Myocyte (in vitro differentiated cells): ENCODE results near the gene YIPF5. TPM values are rescaled to one million over a fixed set of nuclear protein-coding genes. Genes with fewer than 3 reads are reported as not detected.

Source experiments
- DNase-seq: peaks from one replicate; pipeline ENCODE4 v3.0.0-alpha.2; 2012; ENCODE audit warnings: low read depth
- total RNA-seq: library from RNA; depleted of rRNA; stranded (reverse); fragments of >200 nt; gene quantifications from 2 replicates; pipeline ENCODE4 v1.2.3, GENCODE V29; 2014

The YIPF5 gene
- total RNA-seq, 1 donor from 2014 or later: 78.7 TPM

DNA sequence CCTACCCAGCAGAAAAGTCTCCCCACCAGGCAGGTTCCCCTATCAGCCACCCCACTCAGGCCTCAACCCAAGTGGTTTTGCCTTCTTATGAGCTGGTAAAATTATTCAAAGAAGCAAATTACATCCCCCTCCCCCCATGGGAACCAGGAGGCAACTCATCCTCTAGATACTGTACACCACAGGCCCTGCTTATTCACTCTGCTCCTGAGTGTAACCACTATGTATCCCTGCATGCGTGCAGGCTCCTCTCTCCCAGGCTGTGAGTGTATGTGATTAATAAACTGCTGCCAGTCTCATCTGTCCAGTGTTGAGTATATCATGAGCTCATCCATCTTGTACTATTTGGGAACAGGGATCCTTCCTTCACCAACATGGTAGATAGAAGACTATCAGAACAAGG, 8.8 kb upstream of the YIPF5 start:
- DNase-seq: no peak

GRCh38 chr5:144177548-144177947, 7.1 kb upstream of the YIPF5 start:
- no peak for DNase-seq

GRCh38 chr5:144173766-144174165, 3.3 kb upstream of the YIPF5 start:
- no peak for DNase-seq

- no peak for DNase-seq
These were observed 569 bp downstream of the YIPF5 start for GRCh38 chr5:144169904-144170275.

- DNase-seq: no peak
These were observed 2.5 kb downstream of the YIPF5 start for GRCh38 chr5:144167998-144168397.

- no peak for DNase-seq
These were observed 3.8 kb downstream of the YIPF5 start for GRCh38 chr5:144166696-144167095.

DNA sequence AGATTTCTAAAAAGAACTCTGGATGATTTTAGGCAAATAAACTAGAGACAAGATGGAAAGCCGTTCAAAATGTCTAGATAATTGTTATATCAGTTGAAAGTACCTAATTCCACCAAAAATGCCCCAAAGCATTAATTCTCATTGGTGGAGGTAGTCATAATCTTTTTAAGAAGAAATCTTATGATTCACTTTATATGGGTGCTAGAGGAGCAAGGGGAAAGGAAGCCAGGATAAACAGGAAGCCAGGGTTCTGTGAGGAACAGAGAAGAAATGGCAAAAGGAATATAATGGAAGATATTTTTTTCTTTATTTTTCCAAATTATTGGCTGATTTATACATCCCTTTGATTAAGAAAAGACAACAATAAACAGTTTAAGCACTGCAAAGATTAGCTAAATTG, 7.8 kb downstream of the YIPF5 start:
- no peak for DNase-seq

GRCh38 chr5:144156767-144157171, 13.7 kb downstream of the YIPF5 start:
- DNase-seq: no peak

GRCh38 chr5:144151026-144151425, 19.4 kb downstream of the YIPF5 start:
- peak; percentile 21 for DNase-seq

DNA sequence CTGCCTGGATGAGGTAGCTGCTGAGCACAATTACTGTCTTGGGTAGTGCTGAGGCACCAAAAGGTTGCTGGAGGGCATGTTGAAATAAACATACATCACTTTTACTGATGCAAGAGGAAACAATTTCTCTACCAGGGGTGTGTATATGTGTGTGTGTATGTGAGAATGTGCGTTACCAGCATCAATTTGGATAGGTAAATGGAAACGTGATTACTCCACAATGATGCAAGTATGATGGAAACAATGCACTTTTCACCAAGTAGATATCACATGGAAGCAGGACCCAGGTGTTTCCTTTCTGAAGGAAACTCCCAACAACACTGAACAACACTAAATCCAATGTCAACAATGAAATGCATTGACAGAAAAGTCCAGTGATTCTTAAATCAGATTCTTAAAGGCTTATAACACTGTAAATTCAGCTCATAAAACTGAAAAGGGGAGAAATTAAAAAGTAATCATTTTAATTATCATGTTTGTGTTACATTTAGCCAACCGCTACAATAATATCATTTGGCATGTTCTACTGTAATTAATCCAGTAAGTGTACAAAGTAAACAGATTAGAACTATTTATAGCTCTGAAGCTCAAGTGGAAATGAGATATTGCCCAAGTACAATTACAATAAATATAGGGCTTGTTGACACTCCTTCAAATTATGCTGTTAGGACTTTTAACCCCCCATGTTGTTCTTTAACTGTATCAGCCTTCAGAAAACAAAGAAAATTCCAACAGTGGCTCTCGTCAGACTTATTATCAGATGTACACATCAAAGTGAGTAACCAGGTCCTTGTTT, 25.3 kb downstream of the YIPF5 start:
- no peak for DNase-seq

- DNase-seq: no peak
These were observed 26.8 kb downstream of the YIPF5 start for GRCh38 chr5:144143625-144144024.

DNA sequence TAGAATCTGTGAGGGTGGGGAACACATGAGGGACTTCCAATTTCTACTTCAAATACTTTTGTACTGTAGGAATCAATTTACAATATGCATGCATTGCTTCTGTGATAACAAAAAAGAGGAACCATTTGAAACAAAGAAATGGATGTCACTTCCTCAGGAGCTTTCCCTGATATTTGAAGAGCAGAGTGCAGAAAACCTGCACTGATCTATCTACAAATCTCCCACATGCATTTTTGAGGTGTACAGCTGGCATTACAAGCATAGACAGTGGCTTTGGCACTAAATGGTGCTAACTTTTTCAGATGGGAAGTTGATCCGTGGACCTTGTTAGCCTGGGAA, 27.7 kb downstream of the YIPF5 start:
- DNase-seq: no peak

DNA sequence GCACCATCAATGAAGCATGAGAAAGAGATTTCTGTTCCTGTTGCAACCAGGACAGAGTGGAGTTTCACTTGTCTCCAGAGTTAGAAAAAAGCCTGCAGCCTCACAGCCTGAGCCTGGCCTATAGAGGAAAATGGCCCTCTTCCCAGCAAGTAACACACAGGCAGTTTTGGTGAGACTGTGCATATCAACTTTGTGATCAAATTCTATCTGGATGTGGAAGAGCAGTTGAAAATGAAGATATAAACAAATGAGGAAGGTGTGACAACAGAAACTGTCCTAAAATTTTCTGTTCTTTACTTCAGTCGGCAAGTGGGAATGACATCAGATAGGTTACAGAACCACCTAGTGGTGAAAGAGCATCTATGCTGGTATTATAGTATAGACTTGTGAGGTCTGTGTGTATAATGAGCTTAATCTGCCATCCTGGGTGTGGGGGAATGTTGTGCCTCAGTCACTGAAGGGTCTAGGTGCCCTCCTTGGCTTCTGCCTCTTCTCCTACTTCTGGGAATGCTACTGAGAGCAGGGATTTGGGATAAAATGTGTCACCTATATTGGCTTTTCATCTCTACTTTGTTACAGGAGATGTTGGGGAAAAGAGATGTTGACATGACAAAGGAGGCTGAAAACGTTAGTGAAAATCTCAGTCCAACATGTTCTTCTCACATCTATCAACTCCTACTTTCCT, 28.2 kb downstream of the YIPF5 start:
- peak; percentile 48 for DNase-seq

- no peak for DNase-seq
These were observed 28.9 kb downstream of the YIPF5 start for GRCh38 chr5:144141585-144141984.

- DNase-seq: peak; percentile 47
These were observed 30.9 kb downstream of the YIPF5 start for GRCh38 chr5:144139586-144139985.

GRCh38 chr5:144135113-144135762, 35.2 kb downstream of the YIPF5 start:
- no peak for DNase-seq

DNA sequence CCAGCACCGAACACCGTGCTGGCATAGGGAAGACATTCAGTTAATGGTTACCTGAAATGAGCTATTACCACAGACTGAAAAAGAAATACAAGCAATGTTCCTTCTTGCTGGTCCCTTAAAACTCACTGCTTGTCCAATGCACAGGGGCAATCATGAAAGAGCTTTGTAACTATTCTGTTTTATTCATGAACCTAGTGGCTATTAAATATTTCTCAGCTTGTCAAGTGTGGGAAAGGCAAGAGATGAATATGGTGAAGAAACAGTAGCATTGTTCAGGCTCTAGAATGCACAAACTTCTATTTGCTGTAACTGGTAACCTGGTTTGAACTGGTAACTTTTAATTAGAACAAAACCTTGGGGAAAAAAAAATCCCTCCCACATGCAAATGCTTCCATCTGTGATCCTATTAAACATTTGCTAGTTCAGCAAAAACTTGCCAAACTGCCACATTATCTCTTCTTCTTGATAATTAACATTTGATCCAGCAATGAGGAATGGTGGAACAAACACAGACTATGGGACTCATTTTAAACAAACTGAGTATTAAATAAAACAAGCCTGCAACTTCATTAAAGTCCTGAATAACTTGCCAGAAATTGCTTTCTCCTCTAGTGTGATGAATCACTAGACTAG, 36.1 kb downstream of the YIPF5 start:
- DNase-seq: no peak

DNA sequence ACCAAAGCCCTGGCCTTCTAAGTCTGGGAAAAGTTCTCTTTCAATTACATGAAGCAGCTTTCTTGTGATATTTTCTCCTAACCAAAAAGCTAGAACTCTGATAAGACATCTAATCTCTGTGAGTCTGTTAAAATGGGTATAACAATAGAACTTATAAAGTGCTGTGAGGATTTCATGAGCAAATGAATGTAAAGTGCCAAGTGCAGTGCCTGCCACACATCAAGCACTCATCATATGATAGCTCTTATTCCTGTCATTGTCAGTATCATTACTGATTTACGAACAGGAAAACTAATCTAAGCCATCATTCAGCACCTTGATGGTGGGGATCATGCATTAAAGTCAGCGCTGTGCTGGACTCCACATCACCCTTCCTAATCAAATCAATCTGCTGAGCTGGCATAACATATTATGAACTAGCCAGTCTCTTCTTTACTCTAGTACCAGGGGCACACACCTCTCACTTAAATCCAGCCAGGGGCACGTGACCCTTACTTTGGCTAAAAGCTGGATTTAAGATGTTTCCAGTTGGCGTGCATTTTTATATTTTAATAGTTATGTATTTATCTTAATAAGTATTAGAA, 37.3 kb downstream of the YIPF5 start:
- DNase-seq: no peak

GRCh38 chr5:144131261-144131660, 39.2 kb downstream of the YIPF5 start:
- no peak for DNase-seq

DNA sequence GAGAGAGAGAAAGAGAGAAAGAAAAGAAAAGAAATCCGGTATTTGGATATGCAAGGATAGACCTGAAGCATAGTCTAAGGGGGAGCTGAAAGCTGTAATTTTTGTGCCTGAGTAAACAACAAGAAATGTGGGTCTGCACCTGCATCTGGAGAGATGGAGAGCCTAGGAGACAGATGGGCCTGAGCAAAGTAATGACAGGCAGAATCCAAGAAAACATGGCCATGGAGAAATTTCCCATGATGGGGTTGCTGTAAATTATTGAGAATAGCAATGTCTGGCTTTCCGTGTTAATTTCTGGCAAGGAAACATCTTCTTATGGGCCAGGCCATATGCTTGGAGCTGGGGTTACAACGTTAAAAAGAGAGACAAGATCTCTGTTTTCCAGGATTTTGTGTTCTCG, 40.2 kb downstream of the YIPF5 start:
- DNase-seq: no peak

GRCh38 chr5:144128844-144129243, 41.6 kb downstream of the YIPF5 start:
- no peak for DNase-seq

GRCh38 chr5:144126707-144127106, 43.8 kb downstream of the YIPF5 start:
- DNase-seq: no peak
